Kidney (tissue), 14 donors: ENCODE results near the gene SLC22A17. TPM values are rescaled to one million over a fixed set of nuclear protein-coding genes. Genes with fewer than 3 reads are reported as not detected.

Experiments
- DNase-seq, 5 donors: peaks; one replicate each; pipeline ENCODE4 v3.0.0-alpha.2; 2013 to 2020
- FAIRE-seq: peaks from 2 replicates; lab custom pipeline; 2012; peaks lifted over from hg19 to GRCh38; lab: Jason Lieb, UNC
- H3K27ac ChIP-seq, 2 donors: one replicate each; pipeline ENCODE4 v1.7.0; 2013; ENCODE audit warnings: low read depth in 2 of 2, low read length in 2 of 2, inconsistent platforms in 1 of 2
- H3K27me3 ChIP-seq: one replicate; pipeline ENCODE4 v1.7.1; 2013; ENCODE audit warnings: low read length, inconsistent platforms; ENCODE audit not compliant: control insufficient read depth, insufficient read depth
- H3K36me3 ChIP-seq, 3 donors: one replicate each; pipeline versions ENCODE4 v1.7.0 to v1.7.1; 2013; ENCODE audit warnings: low read length in 3 of 3, control low read depth in 1 of 3, inconsistent platforms in 1 of 3; ENCODE audit not compliant: insufficient read depth in 3 of 3, control insufficient read depth in 2 of 3
- H3K4me1 ChIP-seq, 3 donors: one replicate each; pipeline versions ENCODE4 v1.7.0 to v1.7.1; 2013; ENCODE audit warnings: low read length in 3 of 3, inconsistent platforms in 1 of 3, low read depth in 1 of 3; ENCODE audit not compliant: control insufficient read depth in 2 of 3, insufficient read depth in 2 of 3
- H3K4me3 ChIP-seq, 3 donors: one replicate each; pipeline versions ENCODE4 v1.7.0 to v1.8.1; 2013; ENCODE audit warnings: low read length in 3 of 3, control low read depth in 1 of 3, inconsistent platforms in 1 of 3
- H3K9ac ChIP-seq, 3 donors: one replicate each; pipeline versions ENCODE4 v1.7.0 to v1.7.1; 2013; ENCODE audit warnings: low read length in 3 of 3, control low read depth in 1 of 3, inconsistent platforms in 1 of 3
- H3K9me3 ChIP-seq, 3 donors: one replicate each; pipeline versions ENCODE4 v1.7.0 to v1.7.1; 2013; ENCODE audit warnings: low read length in 3 of 3, control low read depth in 1 of 3, inconsistent platforms in 1 of 3; ENCODE audit not compliant: control insufficient read depth in 2 of 3, insufficient read depth in 1 of 3
- intact Hi-C: fragments of 100-400 bp; cut with DNase I; formaldehyde crosslinking; loops from one replicate; pipeline ENCODE4 v1.11.1; 2022
- polyA plus RNA-seq: library from polyadenylated mRNA; stranded (reverse); fragments of 350-450 nt; fragmentation: Illumina TruSeq; extraction: RNeasy Lipid Tissue Mini Kit (QIAGEN cat#74804); gene quantifications from one replicate; pipeline ENCODE4 v1.2.3, GENCODE V29; 2014; ENCODE audit warnings: low read depth, low replicate concordance; ENCODE audit not compliant: insufficient read depth
- total RNA-seq: library from RNA; stranded (reverse); fragmentation: NEBNext Ultra II Directional; extraction: Animal tissue kit (Norgen Biotek cat#: 25700); gene quantifications from one replicate; pipeline ENCODE4 v1.2.1, GENCODE V29; 2021
- TF ChIP-seq, protein P1 (sequence below): IDR thresholded peaks from 3 replicates; pipeline ENCODE4 v1.5.1; 2012; ENCODE audit warnings: mild to moderate bottlenecking, moderate library complexity, borderline replicate concordance; ENCODE audit not compliant: insufficient read depth; ENCODE audit errors: extremely low read depth
- donor health status: control.
- donor health status: control.
- donor health status: control.
- donor health status: control.
- donor health status: control.
- donor health status: DM: yes; HTN: yes; CAD: no.
- donor health status: Normal renal cell carcinoma (clear cell type).

SLC22A17 gene
- total and polyA plus RNA-seq, 2 donors from 2014 or later = 35.3 to 61.2 TPM

GRCh38 chr14:23339506-23340268 lies 13.0 kb downstream of the SLC22A17 start:
- no peaks in the 10 kb centered on the region for H3K9me3 ChIP-seq
- H3K9ac ChIP-seq = no peak overlapping the region
- H3K36me3 ChIP-seq = no peaks in the 10 kb centered on the region
- H3K4me1 ChIP-seq = no peaks in the 10 kb centered on the region
- intact Hi-C loops = no loop called here
- DNase-seq = no peak
- TF ChIP-seq, protein P1, sequence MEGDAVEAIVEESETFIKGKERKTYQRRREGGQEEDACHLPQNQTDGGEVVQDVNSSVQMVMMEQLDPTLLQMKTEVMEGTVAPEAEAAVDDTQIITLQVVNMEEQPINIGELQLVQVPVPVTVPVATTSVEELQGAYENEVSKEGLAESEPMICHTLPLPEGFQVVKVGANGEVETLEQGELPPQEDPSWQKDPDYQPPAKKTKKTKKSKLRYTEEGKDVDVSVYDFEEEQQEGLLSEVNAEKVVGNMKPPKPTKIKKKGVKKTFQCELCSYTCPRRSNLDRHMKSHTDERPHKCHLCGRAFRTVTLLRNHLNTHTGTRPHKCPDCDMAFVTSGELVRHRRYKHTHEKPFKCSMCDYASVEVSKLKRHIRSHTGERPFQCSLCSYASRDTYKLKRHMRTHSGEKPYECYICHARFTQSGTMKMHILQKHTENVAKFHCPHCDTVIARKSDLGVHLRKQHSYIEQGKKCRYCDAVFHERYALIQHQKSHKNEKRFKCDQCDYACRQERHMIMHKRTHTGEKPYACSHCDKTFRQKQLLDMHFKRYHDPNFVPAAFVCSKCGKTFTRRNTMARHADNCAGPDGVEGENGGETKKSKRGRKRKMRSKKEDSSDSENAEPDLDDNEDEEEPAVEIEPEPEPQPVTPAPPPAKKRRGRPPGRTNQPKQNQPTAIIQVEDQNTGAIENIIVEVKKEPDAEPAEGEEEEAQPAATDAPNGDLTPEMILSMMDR = no peak
- H3K27me3 ChIP-seq = no peaks in the 10 kb centered on the region
- no peak overlapping the region for H3K4me3 ChIP-seq
- no peak overlapping the region for H3K27ac ChIP-seq
- FAIRE-seq = peak; percentile 23

GRCh38 chr14:23335623-23336022 lies 17.1 kb downstream of the SLC22A17 start:
- TF ChIP-seq, protein P1 = no peak
- H3K4me3 ChIP-seq = no peak overlapping the region
- no peaks in the 10 kb centered on the region for H3K36me3 ChIP-seq
- no peak for DNase-seq
- FAIRE-seq = no peak
- no peaks in the 10 kb centered on the region for H3K27me3 ChIP-seq
- no peak overlapping the region for H3K27ac ChIP-seq
- H3K9ac ChIP-seq = no peak overlapping the region
- H3K4me1 ChIP-seq = no peaks in the 10 kb centered on the region
- intact Hi-C loops = no loop called here
- no peaks in the 10 kb centered on the region for H3K9me3 ChIP-seq

DNA sequence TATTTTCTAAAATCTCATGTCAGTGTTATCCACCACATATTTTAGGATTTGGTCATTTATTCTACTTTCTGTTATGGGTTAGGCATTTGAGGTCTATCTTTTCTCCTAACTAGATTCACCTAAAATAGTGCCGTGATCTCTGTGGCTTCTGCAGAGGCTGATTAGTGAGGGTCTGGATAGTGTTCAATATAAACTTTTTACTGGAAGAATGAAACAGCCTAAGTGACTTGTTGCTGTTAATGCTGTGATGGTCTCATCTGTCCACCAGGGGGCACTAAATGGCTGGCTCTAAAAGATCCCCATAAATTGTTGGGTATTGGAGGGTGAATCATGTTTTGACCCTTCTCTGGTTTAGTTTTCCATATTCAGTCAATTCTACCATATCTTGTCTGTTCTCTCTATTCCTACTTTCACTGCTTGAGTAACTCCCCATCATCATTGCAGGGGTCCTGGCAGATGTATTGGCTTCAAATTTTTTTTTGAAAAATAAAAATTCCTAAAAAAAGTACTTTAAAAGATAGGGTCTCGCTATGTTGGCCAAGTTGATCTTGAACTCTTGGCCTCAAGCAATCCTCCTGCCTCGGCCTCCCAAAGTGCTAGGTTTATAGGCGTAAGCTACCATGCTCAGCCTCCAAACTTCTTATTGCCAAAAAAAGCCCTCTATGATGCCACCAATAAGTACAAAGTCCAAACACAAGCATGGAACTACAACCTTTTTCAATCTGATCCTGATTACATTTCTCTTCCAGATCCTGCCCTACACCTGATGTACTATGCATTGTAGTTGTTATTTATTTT lies 24.5 kb downstream of the SLC22A17 start:
- TF ChIP-seq, protein P1 = peak; percentile 77
- peak in 4 of 5 donors; percentile 77 to 90 (median 81) for DNase-seq
- intact Hi-C loops = no loop called here
- H3K9me3 ChIP-seq = no peaks in the 10 kb centered on the region
- H3K36me3 ChIP-seq = peaks cover 9 to 19% (median 10%) of the 10 kb centered on the region in 3 donors
- no peak for FAIRE-seq
- H3K27ac ChIP-seq = no peak overlapping the region
- peaks cover under 1 to 7% (median 3%) of the 10 kb centered on the region in 3 donors for H3K4me1 ChIP-seq
- H3K4me3 ChIP-seq = no peak overlapping the region
- peak overlapping the region in 1 of 3 donors; percentile 23 for H3K9ac ChIP-seq
- H3K27me3 ChIP-seq = no peaks in the 10 kb centered on the region
